CD14-positive monocyte (primary cell): Measurements from ENCODE around the gene TSEN34. TPM values are rescaled to one million over a fixed set of nuclear protein-coding genes. Genes with fewer than 3 reads are reported as not detected.
"Not testable (repeated sequence)": the region's sequence is repeated elsewhere in the genome, so short reads cannot be mapped to it uniquely, and the experiment has no call there.

Experiments
- DNase-seq, 3 donors: peaks; one replicate each; pipeline ENCODE4 v3.0.0-alpha.2; 2011 to 2022
- H2AFZ ChIP-seq: 2 replicates; pipeline ENCODE4 v1.6.0; 2012; ENCODE audit warnings: mild to moderate bottlenecking, low read depth, low read length, inconsistent platforms; ENCODE audit not compliant: insufficient read depth, poor library complexity, severe bottlenecking
- H3K27ac ChIP-seq, 2 donors: 1 replicate in 1 of 2; 2 replicates in 1 of 2; pipeline ENCODE4 v1.5.1; 2012 to 2013; ENCODE audit warnings: low read length in 2 of 2, control low read depth in 1 of 2, inconsistent platforms in 1 of 2, low read depth in 1 of 2, mild to moderate bottlenecking in 1 of 2
- H3K27me3 ChIP-seq, 2 donors: one replicate each; pipeline versions ENCODE4 v1.6.0 to v1.6.1; 2011 to 2013; ENCODE audit warnings: low read length in 2 of 2; ENCODE audit not compliant: control insufficient read depth in 2 of 2, insufficient read depth in 2 of 2
- H3K36me3 ChIP-seq, 2 donors: replicated peaks in 1 of 2; 1 replicate in 1 of 2; 2 replicates in 1 of 2; pipeline versions ENCODE4 v1.5.1 to v1.6.1; 2012 to 2013; ENCODE audit warnings: low read length in 2 of 2, control low read depth in 1 of 2, inconsistent platforms in 1 of 2, mild to moderate bottlenecking in 1 of 2; ENCODE audit not compliant: insufficient read depth in 2 of 2, control insufficient read depth in 1 of 2
- H3K4me1 ChIP-seq, 2 donors: 1 replicate in 1 of 2; 2 replicates in 1 of 2; pipeline versions ENCODE4 v1.5.1 to v1.6.1; 2012 to 2013; ENCODE audit warnings: low read length in 2 of 2, control low read depth in 1 of 2, inconsistent platforms in 1 of 2, mild to moderate bottlenecking in 1 of 2, moderate library complexity in 1 of 2; ENCODE audit not compliant: insufficient read depth in 2 of 2, control insufficient read depth in 1 of 2
- H3K4me2 ChIP-seq: replicated peaks from 2 replicates; pipeline ENCODE3; 2012; ENCODE audit warnings: low read length, moderate library complexity, mild to moderate bottlenecking; ENCODE audit not compliant: poor library complexity, severe bottlenecking; ENCODE audit errors: extremely low read depth
- H3K4me3 ChIP-seq, 3 experiments: fragments of 200-600 bp in 1 of 3; sonication (generic) in 1 of 3; replicated peaks in 1 of 3; 1 replicate in 2 of 3; 2 replicates in 1 of 3; pipeline ENCODE4 v1.5.1; 2011 to 2013; ENCODE audit warnings: low read length in 3 of 3, mild to moderate bottlenecking in 3 of 3, control low read depth in 2 of 3, low read depth in 2 of 3, inconsistent platforms in 1 of 3, moderate library complexity in 1 of 3
- H3K79me2 ChIP-seq: 2 replicates; pipeline ENCODE4 v1.6.0; 2012; ENCODE audit warnings: mild to moderate bottlenecking, control low read depth, inconsistent platforms, low read length, moderate library complexity; ENCODE audit not compliant: insufficient read depth
- H3K9ac ChIP-seq: 2 replicates; pipeline ENCODE4 v1.6.0; 2017; ENCODE audit warnings: low read length, mild to moderate bottlenecking; ENCODE audit not compliant: insufficient read depth, poor library complexity, severe bottlenecking
- H3K9me3 ChIP-seq, 2 donors: replicated peaks in 1 of 2; 1 replicate in 1 of 2; 2 replicates in 1 of 2; pipeline versions ENCODE4 v1.5.1 to v1.6.1; 2012 to 2013; ENCODE audit warnings: low read length in 2 of 2, control low read depth in 1 of 2; ENCODE audit not compliant: control insufficient read depth in 1 of 2, insufficient read depth in 1 of 2
- H4K20me1 ChIP-seq: 2 replicates; pipeline ENCODE4 v1.6.0; 2012; ENCODE audit warnings: mild to moderate bottlenecking, low read length, control low read depth, moderate library complexity; ENCODE audit not compliant: insufficient read depth
- H3K27ac Mint-ChIP-seq, 7 donors: one replicate each; pipeline ENCODE4 v1.8.0; 2020; ENCODE audit warnings: mild to moderate bottlenecking in 7 of 7, mixed read lengths in 7 of 7, moderate library complexity in 6 of 7, inconsistent platforms in 2 of 7
- H3K27me3 Mint-ChIP-seq, 3 donors: one replicate each; pipeline ENCODE4 v1.8.0; 2021 to 2022; ENCODE audit warnings: low read depth in 3 of 3, mild to moderate bottlenecking in 3 of 3, mixed read lengths in 3 of 3, moderate library complexity in 3 of 3, inconsistent platforms in 1 of 3
- H3K36me3 Mint-ChIP-seq, 2 donors: one replicate each; pipeline ENCODE4 v1.8.0; 2020; ENCODE audit warnings: mixed read lengths in 2 of 2, inconsistent platforms in 1 of 2, mild to moderate bottlenecking in 1 of 2
- H3K4me1 Mint-ChIP-seq: one replicate; pipeline ENCODE4 v1.8.0; 2020; ENCODE audit warnings: mild to moderate bottlenecking, mixed read lengths
- H3K4me3 Mint-ChIP-seq, 2 donors: one replicate each; pipeline ENCODE4 v1.8.0; 2020; ENCODE audit warnings: mild to moderate bottlenecking in 2 of 2, mixed read lengths in 2 of 2, moderate library complexity in 1 of 2
- H3K9me3 Mint-ChIP-seq, 7 donors: one replicate each; pipeline ENCODE4 v1.8.0; 2020 to 2022; ENCODE audit warnings: mixed read lengths in 7 of 7, mild to moderate bottlenecking in 6 of 7, moderate library complexity in 6 of 7, inconsistent platforms in 2 of 7
- WGBS: methylation state at CpG from one replicate; pipeline ENCODE4 v1.1.5; 2013; ENCODE audit warnings: missing lambda C conversion rate; ENCODE audit not compliant: insufficient coverage; 5-methylcytosine and 5-hydroxymethylcytosine counted together
- intact Hi-C, 2 donors: fragments of 100-400 bp; cut with micrococcal nuclease; formaldehyde crosslinking; loops; one replicate each; pipeline versions ENCODE4 v1.15.0 to v1.15.1; 2023
- polyA plus RNA-seq, 3 donors: library from polyadenylated mRNA; depleted of rRNA in 1 of 3; unstranded in 2 of 3; stranded (reverse) in 1 of 3; fragments of 300-500 nt in 2 of 3; fragments of >200 nt in 1 of 3; fragmentation: Illumina TruSeq in 2 of 3; gene quantifications; 1 replicate in 2 of 3; 2 replicates in 1 of 3; pipeline ENCODE4 v1.2.3, GENCODE V29; 2012 to 2021
- TF ChIP-seq, protein P1 (sequence below): fragments of 200-600 bp; IDR thresholded peaks from one replicate; pipeline ENCODE4 v1.8.0; 2022; ENCODE audit warnings: antibody characterized with exemption, mild to moderate bottlenecking

The TSEN34 gene
- polyA plus RNA-seq, 3 donors = 59.3 to 125 (median 109) TPM

DNA sequence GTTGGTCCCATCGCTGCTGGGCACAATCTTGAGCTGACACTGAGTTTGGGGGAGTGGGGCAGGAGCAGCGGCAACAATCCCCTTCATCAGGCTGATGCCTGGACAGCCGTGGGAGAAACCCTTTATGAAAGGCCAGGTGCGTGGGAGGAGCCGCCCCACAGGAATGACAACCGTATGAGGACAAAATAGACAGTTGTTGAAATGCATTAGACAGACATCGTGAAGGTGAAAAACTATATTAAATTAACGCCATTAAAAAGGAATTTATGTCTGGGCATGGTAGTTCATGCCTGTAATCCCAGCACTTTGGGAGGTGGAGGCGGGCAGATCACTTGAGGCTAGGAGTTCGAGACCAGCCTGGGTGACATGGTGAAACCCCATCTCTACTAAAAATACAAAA, 33.5 kb downstream of the TSEN34 start:
- Mint-ChIP-seq H3K27ac (peak overlapping the region in 2 of 7 donors; percentile 68 to 89), H3K4me1 (peaks cover 33% of the 10 kb centered on the region)

GRCh38 chr19:54229146-54229545, 38.0 kb downstream of the TSEN34 start:
- Histone ChIP-seq H2AFZ (no peak overlapping the region), H3K36me3 (no peaks in the 10 kb centered on the region), H3K9me3 (no peaks in the 10 kb centered on the region), H3K4me3 (no peak overlapping the region), H4K20me1 (no peaks in the 10 kb centered on the region), H3K4me2 (no peak overlapping the region), H3K9ac (no peak overlapping the region), H3K4me1 (peaks cover 13 to 16% of the 10 kb centered on the region in 2 donors), H3K27ac (no peak overlapping the region), H3K79me2 (no peaks in the 10 kb centered on the region), H3K27me3 (peaks cover 0 to 7% of the 10 kb centered on the region in 2 donors)
- H3K4me3 Mint-ChIP-seq = no peak overlapping the region
- peak overlapping the region in 1 of 7 donors; percentile 10 for H3K27ac Mint-ChIP-seq
- intact Hi-C loops = no loop called here
- TF ChIP-seq, protein P1, sequence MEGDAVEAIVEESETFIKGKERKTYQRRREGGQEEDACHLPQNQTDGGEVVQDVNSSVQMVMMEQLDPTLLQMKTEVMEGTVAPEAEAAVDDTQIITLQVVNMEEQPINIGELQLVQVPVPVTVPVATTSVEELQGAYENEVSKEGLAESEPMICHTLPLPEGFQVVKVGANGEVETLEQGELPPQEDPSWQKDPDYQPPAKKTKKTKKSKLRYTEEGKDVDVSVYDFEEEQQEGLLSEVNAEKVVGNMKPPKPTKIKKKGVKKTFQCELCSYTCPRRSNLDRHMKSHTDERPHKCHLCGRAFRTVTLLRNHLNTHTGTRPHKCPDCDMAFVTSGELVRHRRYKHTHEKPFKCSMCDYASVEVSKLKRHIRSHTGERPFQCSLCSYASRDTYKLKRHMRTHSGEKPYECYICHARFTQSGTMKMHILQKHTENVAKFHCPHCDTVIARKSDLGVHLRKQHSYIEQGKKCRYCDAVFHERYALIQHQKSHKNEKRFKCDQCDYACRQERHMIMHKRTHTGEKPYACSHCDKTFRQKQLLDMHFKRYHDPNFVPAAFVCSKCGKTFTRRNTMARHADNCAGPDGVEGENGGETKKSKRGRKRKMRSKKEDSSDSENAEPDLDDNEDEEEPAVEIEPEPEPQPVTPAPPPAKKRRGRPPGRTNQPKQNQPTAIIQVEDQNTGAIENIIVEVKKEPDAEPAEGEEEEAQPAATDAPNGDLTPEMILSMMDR = no peak
- peaks cover 5 to 7% (median 6%) of the 10 kb centered on the region in 3 donors for H3K27me3 Mint-ChIP-seq
- peaks cover 12% of the 10 kb centered on the region for H3K4me1 Mint-ChIP-seq
- 100% methylated on average over 5 of the region's 8 CpGs for WGBS
- H3K36me3 Mint-ChIP-seq = peaks cover 0 to 19% of the 10 kb centered on the region in 2 donors
- no peak for DNase-seq
- H3K9me3 Mint-ChIP-seq = no peaks in the 10 kb centered on the region

More for the DNA sequence above, 33.5 kb downstream of the TSEN34 start:
- H4K20me1 ChIP-seq, H3K27me3 ChIP-seq, H3K4me3 ChIP-seq, H3K4me3 Mint-ChIP-seq, intact Hi-C loops, H3K27me3 Mint-ChIP-seq, H3K4me2 ChIP-seq, H3K9ac ChIP-seq, H3K9me3 ChIP-seq, H3K27ac ChIP-seq, H2AFZ ChIP-seq, H3K36me3 ChIP-seq, DNase-seq, H3K9me3 Mint-ChIP-seq: not testable (repeated sequence)
- Histone ChIP-seq H3K79me2 (peaks cover 18% of the 10 kb centered on the region), H3K4me1 (peaks cover 39 to 43% of the 10 kb centered on the region in 2 donors)
- WGBS = no CpG with 5 or more reads among the region's 10 CpGs
- H3K36me3 Mint-ChIP-seq = peaks cover 11 to 20% of the 10 kb centered on the region in 2 donors
